Ectodermal cell (in vitro differentiated cells): ENCODE measurements around the gene PIEZO1.

Experiments used
- H3K27ac ChIP-seq: 2 replicates; pipeline ENCODE4 v1.7.0; 2013; ENCODE audit warnings: mild to moderate bottlenecking, low read depth, low read length; ENCODE audit not compliant: insufficient read depth, poor library complexity, severe bottlenecking
- H3K27me3 ChIP-seq: 2 replicates; pipeline ENCODE4 v1.7.0; 2013; ENCODE audit warnings: mild to moderate bottlenecking, low read length; ENCODE audit not compliant: insufficient read depth, control insufficient read depth, poor library complexity, severe bottlenecking
- H3K36me3 ChIP-seq: one replicate; pipeline ENCODE4 v1.7.0; 2013; ENCODE audit warnings: low read length; ENCODE audit not compliant: control insufficient read depth, insufficient read depth
- H3K4me1 ChIP-seq: one replicate; pipeline ENCODE4 v1.7.0; 2013; ENCODE audit warnings: low read length; ENCODE audit not compliant: control insufficient read depth, insufficient read depth
- H3K4me3 ChIP-seq: 2 replicates; pipeline ENCODE4 v1.7.0; 2013; ENCODE audit warnings: low read depth, low read length, control low read depth; ENCODE audit not compliant: insufficient read depth
- H3K9me3 ChIP-seq: 2 replicates; pipeline ENCODE4 v1.7.0; 2013; ENCODE audit warnings: mild to moderate bottlenecking, low read length, moderate library complexity; ENCODE audit not compliant: control insufficient read depth
- WGBS, 2 experiments: methylation state at CpG; one replicate each; pipeline ENCODE4 v1.1.7; 2013; ENCODE audit warnings: missing lambda C conversion rate in 2 of 2; 5-methylcytosine and 5-hydroxymethylcytosine counted together

PIEZO1 gene

GRCh38 chr16:88781140-88782077 is 3.6 kb downstream of the PIEZO1 start:
- no peak overlapping the region for H3K27ac ChIP-seq
- H3K36me3 ChIP-seq: no peaks in the 10 kb centered on the region
- H3K4me3 ChIP-seq: no peak overlapping the region
- 88% methylated on average over 28 of the region's 28 CpGs for WGBS, 2 experiments
- H3K27me3 ChIP-seq: peaks cover 38% of the 10 kb centered on the region
- H3K9me3 ChIP-seq: no peaks in the 10 kb centered on the region
- H3K4me1 ChIP-seq: peaks cover 23% of the 10 kb centered on the region

- 85 to 86% methylated on average over 13 of the region's 13 CpGs for WGBS, 2 experiments
- H3K27ac ChIP-seq: no peak overlapping the region
- no peak overlapping the region for H3K4me3 ChIP-seq
- peaks cover 26% of the 10 kb centered on the region for H3K4me1 ChIP-seq
- no peaks in the 10 kb centered on the region for H3K9me3 ChIP-seq
- peaks cover 31% of the 10 kb centered on the region for H3K27me3 ChIP-seq
- H3K36me3 ChIP-seq: no peaks in the 10 kb centered on the region
Observed at GRCh38 chr16:88780142-88781062, 4.6 kb downstream of the PIEZO1 start.

GRCh38 chr16:88779406-88780141 is 5.4 kb downstream of the PIEZO1 start:
- Histone ChIP-seq H3K4me3 (no peak overlapping the region), H3K4me1 (peaks cover 26% of the 10 kb centered on the region), H3K27me3 (peaks cover 23% of the 10 kb centered on the region), H3K9me3 (no peaks in the 10 kb centered on the region), H3K36me3 (no peaks in the 10 kb centered on the region), H3K27ac (no peak overlapping the region)
- 85 to 86% methylated on average over 34 of the region's 34 CpGs for WGBS, 2 experiments

- peaks cover 27% of the 10 kb centered on the region for H3K4me1 ChIP-seq
- 90 to 92% methylated on average over 30 of the region's 30 CpGs for WGBS, 2 experiments
- no peak overlapping the region for H3K4me3 ChIP-seq
- no peak overlapping the region for H3K27ac ChIP-seq
- H3K9me3 ChIP-seq: no peaks in the 10 kb centered on the region
- peaks cover 13% of the 10 kb centered on the region for H3K27me3 ChIP-seq
- no peaks in the 10 kb centered on the region for H3K36me3 ChIP-seq
Observed at GRCh38 chr16:88778541-88779065, 6.4 kb downstream of the PIEZO1 start.

- WGBS, 2 experiments: 69 to 70% methylated on average over 7 of the region's 7 CpGs
- Histone ChIP-seq H3K9me3 (no peaks in the 10 kb centered on the region), H3K36me3 (no peaks in the 10 kb centered on the region)
Observed at GRCh38 chr16:88778271-88778525, 6.8 kb downstream of the PIEZO1 start.

GRCh38 chr16:88777471-88778270 is 7.3 kb downstream of the PIEZO1 start:
- Histone ChIP-seq H3K36me3 (no peaks in the 10 kb centered on the region), H3K27me3 (peaks cover 6% of the 10 kb centered on the region), H3K27ac (no peak overlapping the region), H3K4me3 (no peak overlapping the region), H3K9me3 (no peaks in the 10 kb centered on the region), H3K4me1 (peaks cover 35% of the 10 kb centered on the region)
- 62 to 64% methylated on average over 34 of the region's 34 CpGs for WGBS, 2 experiments

More at GRCh38 chr16:88778271-88778525, 6.8 kb downstream of the PIEZO1 start:
- no peak overlapping the region for H3K4me3 ChIP-seq
- peaks cover 30% of the 10 kb centered on the region for H3K4me1 ChIP-seq
- peaks cover 9% of the 10 kb centered on the region for H3K27me3 ChIP-seq
- H3K27ac ChIP-seq: no peak overlapping the region

- H3K9me3 ChIP-seq: no peaks in the 10 kb centered on the region
- H3K27ac ChIP-seq: no peak overlapping the region
- no peak overlapping the region for H3K4me3 ChIP-seq
- H3K27me3 ChIP-seq: peaks cover 23% of the 10 kb centered on the region
- WGBS, 2 experiments: 87 to 89% methylated on average over 18 of the region's 18 CpGs
- peaks cover 45% of the 10 kb centered on the region for H3K4me1 ChIP-seq
- no peaks in the 10 kb centered on the region for H3K36me3 ChIP-seq
Observed at GRCh38 chr16:88775825-88776224, 9.2 kb downstream of the PIEZO1 start.

- Histone ChIP-seq H3K9me3 (no peaks in the 10 kb centered on the region), H3K27me3 (peaks cover 29% of the 10 kb centered on the region), H3K27ac (no peak overlapping the region), H3K4me1 (peaks cover 55% of the 10 kb centered on the region), H3K4me3 (no peak overlapping the region), H3K36me3 (no peaks in the 10 kb centered on the region)
- WGBS, 2 experiments: 93 to 95% methylated on average over 32 of the region's 32 CpGs
Observed at GRCh38 chr16:88774544-88775393, 10.3 kb downstream of the PIEZO1 start.
